ENCODE data around the gene ATG3. TPM values are rescaled to one million over a fixed set of nuclear protein-coding genes. Genes with fewer than 3 reads are reported as not detected.

The ATG3 gene
- total RNA-seq, 1 donor from 2014 or later = 49.7 TPM

- Histone ChIP-seq H3K36me3 (ENCODE audit: control insufficient read depth, insufficient read depth, low read length) (no peaks in the 10 kb centered on the region), H3K27me3 (ENCODE audit: control insufficient read depth, insufficient read depth, low read length) (no peaks in the 10 kb centered on the region), H3K4me3 (ENCODE audit: low read depth, low read length) (no peak overlapping the region)
- DNase-seq (ENCODE audit: low read depth) = no peak
- no peak for TF ChIP-seq CTCF (IDR thresholded peaks at IDR 0.05; ENCODE audit: insufficient read depth, low read length, poor library complexity, severe bottlenecking)
Observed at GRCh38 chr3:112604536-112604935, 42.8 kb upstream of the ATG3 start.

GRCh38 chr3:112602217-112602838 is 40.6 kb upstream of the ATG3 start:
- TF ChIP-seq CTCF (IDR thresholded peaks at IDR 0.05; ENCODE audit: insufficient read depth, low read length, poor library complexity, severe bottlenecking) = no peak
- no peaks in the 10 kb centered on the region for H3K36me3 ChIP-seq (ENCODE audit: control insufficient read depth, insufficient read depth, low read length)
- H3K4me3 ChIP-seq (ENCODE audit: low read depth, low read length) = no peak overlapping the region
- H3K27me3 ChIP-seq (ENCODE audit: control insufficient read depth, insufficient read depth, low read length) = no peaks in the 10 kb centered on the region
- DNase-seq (ENCODE audit: low read depth) = no peak

- no peaks in the 10 kb centered on the region for H3K36me3 ChIP-seq (ENCODE audit: control insufficient read depth, insufficient read depth, low read length)
- no peak for DNase-seq (ENCODE audit: low read depth)
- H3K4me3 ChIP-seq (ENCODE audit: low read depth, low read length) = no peak overlapping the region
- no peak for TF ChIP-seq CTCF (IDR thresholded peaks at IDR 0.05; ENCODE audit: insufficient read depth, low read length, poor library complexity, severe bottlenecking)
- H3K27me3 ChIP-seq (ENCODE audit: control insufficient read depth, insufficient read depth, low read length) = no peaks in the 10 kb centered on the region
Observed at GRCh38 chr3:112598731-112599130, 37.0 kb upstream of the ATG3 start.

GRCh38 chr3:112597945-112598344 is 36.2 kb upstream of the ATG3 start:
- DNase-seq (ENCODE audit: low read depth) = no peak
- no peak for TF ChIP-seq CTCF (IDR thresholded peaks at IDR 0.05; ENCODE audit: insufficient read depth, low read length, poor library complexity, severe bottlenecking)
- H3K36me3 ChIP-seq (ENCODE audit: control insufficient read depth, insufficient read depth, low read length) = no peaks in the 10 kb centered on the region
- H3K27me3 ChIP-seq (ENCODE audit: control insufficient read depth, insufficient read depth, low read length) = no peaks in the 10 kb centered on the region
- no peak overlapping the region for H3K4me3 ChIP-seq (ENCODE audit: low read depth, low read length)

- Histone ChIP-seq H3K36me3 (ENCODE audit: control insufficient read depth, insufficient read depth, low read length) (no peaks in the 10 kb centered on the region), H3K27me3 (ENCODE audit: control insufficient read depth, insufficient read depth, low read length) (no peaks in the 10 kb centered on the region), H3K4me3 (ENCODE audit: low read depth, low read length) (no peak overlapping the region)
- no peak for TF ChIP-seq CTCF (IDR thresholded peaks at IDR 0.05; ENCODE audit: insufficient read depth, low read length, poor library complexity, severe bottlenecking)
- DNase-seq (ENCODE audit: low read depth) = no peak
Observed at GRCh38 chr3:112594856-112595255, 33.1 kb upstream of the ATG3 start.

- H3K36me3 ChIP-seq (ENCODE audit: control insufficient read depth, insufficient read depth, low read length) = no peaks in the 10 kb centered on the region
- TF ChIP-seq CTCF (IDR thresholded peaks at IDR 0.05; ENCODE audit: insufficient read depth, low read length, poor library complexity, severe bottlenecking) = no peak
- no peaks in the 10 kb centered on the region for H3K27me3 ChIP-seq (ENCODE audit: control insufficient read depth, insufficient read depth, low read length)
- no peak overlapping the region for H3K4me3 ChIP-seq (ENCODE audit: low read depth, low read length)
- no peak for DNase-seq (ENCODE audit: low read depth)
Observed at GRCh38 chr3:112593258-112593657, 31.5 kb upstream of the ATG3 start.

All from kidney epithelial cell (primary cell).